Sciatic nerve (tissue), 2 donors: Measurements from ENCODE around the gene CYB5R3. TPM values are rescaled to one million over a fixed set of nuclear protein-coding genes. Genes with fewer than 3 reads are reported as not detected.
"Not testable (repeated sequence)": the region's sequence is repeated elsewhere in the genome, so short reads cannot be mapped to it uniquely, and the experiment has no call there.

ENCODE experiments used
- ATAC-seq: fragments of 200-7000 bp; cut with Tn5 transposase; one replicate; pipeline ENCODE4 v1.9.1; 2020; ENCODE audit warnings: mild to moderate bottlenecking, moderate library complexity
- DNase-seq: peaks from one replicate; pipeline ENCODE4 v3.0.0-alpha.2; 2020; ENCODE audit warnings: low spot score
- intact Hi-C: fragments of 100-400 bp; cut with DNase I; formaldehyde crosslinking; loops from one replicate; pipeline ENCODE4 v1.14.2; 2022
- total RNA-seq: library from RNA; stranded (reverse); fragmentation: NEBNext Ultra II Directional; extraction: Animal tissue kit (Norgen Biotek cat#: 25700); gene quantifications from one replicate; pipeline ENCODE4 v1.2.1, GENCODE V29; 2021
- donor health status: DM: no; HTN: no; CAD: no.
- donor health status: DM: no; HTN: no; CAD: no.

The CYB5R3 gene
- total RNA-seq, 1 donor from 2014 or later = 241 TPM

GRCh38 chr22:42584364-42584940 lies 64.7 kb downstream of the CYB5R3 start:
- ATAC-seq (no peak), DNase-seq (no peak)
- intact Hi-C loops = no loop called here

GRCh38 chr22:42582987-42583386 lies 66.2 kb downstream of the CYB5R3 start:
- intact Hi-C loops = no loop called here
- DNase-seq (no peak), ATAC-seq (no peak)

GRCh38 chr22:42581762-42582716 lies 67.2 kb downstream of the CYB5R3 start:
- ATAC-seq (peak; percentile 90), DNase-seq (peak; percentile 89)
- intact Hi-C loops = no loop called here

- DNase-seq, intact Hi-C loops: not testable (repeated sequence)
- ATAC-seq = peak; percentile 2
Measured at GRCh38 chr22:42581194-42581761, 67.9 kb downstream of the CYB5R3 start.

GRCh38 chr22:42580040-42580439 lies 69.2 kb downstream of the CYB5R3 start:
- intact Hi-C loops, ATAC-seq, DNase-seq: not testable (repeated sequence)

- no peak for DNase-seq
- intact Hi-C loops = no loop called here
- ATAC-seq = no peak
Measured at GRCh38 chr22:42577623-42578240, 71.5 kb downstream of the CYB5R3 start.

GRCh38 chr22:42577141-42577540 lies 72.1 kb downstream of the CYB5R3 start:
- intact Hi-C loops, ATAC-seq, DNase-seq: not testable (repeated sequence)

- DNase-seq, intact Hi-C loops, ATAC-seq: not testable (repeated sequence)
Measured at GRCh38 chr22:42575996-42576574, 73.1 kb downstream of the CYB5R3 start.

- intact Hi-C loops, DNase-seq, ATAC-seq: not testable (repeated sequence)
Measured at GRCh38 chr22:42574468-42574867, 74.7 kb downstream of the CYB5R3 start.

- intact Hi-C loops, DNase-seq: not testable (repeated sequence)
- ATAC-seq = peak; percentile 8
Measured at GRCh38 chr22:42574046-42574445, 75.1 kb downstream of the CYB5R3 start.

GRCh38 chr22:42571068-42571467 lies 78.1 kb downstream of the CYB5R3 start:
- DNase-seq, intact Hi-C loops, ATAC-seq: not testable (repeated sequence)

GRCh38 chr22:42570580-42570979 lies 78.6 kb downstream of the CYB5R3 start:
- intact Hi-C loops, DNase-seq, ATAC-seq: not testable (repeated sequence)

- DNase-seq, ATAC-seq, intact Hi-C loops: not testable (repeated sequence)
Measured at GRCh38 chr22:42567950-42568349, 81.2 kb downstream of the CYB5R3 start.

Other genes starting within 250 kb of the CYB5R3 start
- 6.6 TPM for gene NFAM1, start 217.0 kb downstream of the CYB5R3 start, total RNA-seq
- 39.6 TPM for gene RRP7A, start 129.6 kb downstream of the CYB5R3 start, total RNA-seq
- gene SERHL2, start 95.4 kb downstream of the CYB5R3 start, total RNA-seq = 7.8 TPM
- gene POLDIP3, start 34.5 kb downstream of the CYB5R3 start, total RNA-seq = 81.5 TPM
- gene ATP5MGL, start 8.8 kb downstream of the CYB5R3 start, total RNA-seq = 0.45 TPM
- gene A4GALT, start 71.5 kb upstream of the CYB5R3 start, total RNA-seq = 106 TPM
- gene ARFGAP3, start 207.9 kb upstream of the CYB5R3 start, total RNA-seq = 46.8 TPM